Kidney (tissue), 14 donors: ENCODE data around the gene PIGO. TPM values are rescaled to one million over a fixed set of nuclear protein-coding genes. Genes with fewer than 3 reads are reported as not detected.
A peak's percentile ranks its signal among the peaks of the same experiment; 100 is the strongest.

Experiments
- DNase-seq, 5 donors: peaks; one replicate each; pipeline ENCODE4 v3.0.0-alpha.2; 2013 to 2020
- FAIRE-seq: peaks from 2 replicates; lab custom pipeline; 2012; peaks lifted over from hg19 to GRCh38; lab: Jason Lieb, UNC
- H3K27ac ChIP-seq, 2 donors: one replicate each; pipeline ENCODE4 v1.7.0; 2013; ENCODE audit warnings: low read depth in 2 of 2, low read length in 2 of 2, inconsistent platforms in 1 of 2
- H3K27me3 ChIP-seq: one replicate; pipeline ENCODE4 v1.7.1; 2013; ENCODE audit warnings: low read length, inconsistent platforms; ENCODE audit not compliant: control insufficient read depth, insufficient read depth
- H3K36me3 ChIP-seq, 3 donors: one replicate each; pipeline versions ENCODE4 v1.7.0 to v1.7.1; 2013; ENCODE audit warnings: low read length in 3 of 3, control low read depth in 1 of 3, inconsistent platforms in 1 of 3; ENCODE audit not compliant: insufficient read depth in 3 of 3, control insufficient read depth in 2 of 3
- H3K4me1 ChIP-seq, 3 donors: one replicate each; pipeline versions ENCODE4 v1.7.0 to v1.7.1; 2013; ENCODE audit warnings: low read length in 3 of 3, inconsistent platforms in 1 of 3, low read depth in 1 of 3; ENCODE audit not compliant: control insufficient read depth in 2 of 3, insufficient read depth in 2 of 3
- H3K4me3 ChIP-seq, 3 donors: one replicate each; pipeline versions ENCODE4 v1.7.0 to v1.8.1; 2013; ENCODE audit warnings: low read length in 3 of 3, control low read depth in 1 of 3, inconsistent platforms in 1 of 3
- H3K9ac ChIP-seq, 3 donors: one replicate each; pipeline versions ENCODE4 v1.7.0 to v1.7.1; 2013; ENCODE audit warnings: low read length in 3 of 3, control low read depth in 1 of 3, inconsistent platforms in 1 of 3
- H3K9me3 ChIP-seq, 3 donors: one replicate each; pipeline versions ENCODE4 v1.7.0 to v1.7.1; 2013; ENCODE audit warnings: low read length in 3 of 3, control low read depth in 1 of 3, inconsistent platforms in 1 of 3; ENCODE audit not compliant: control insufficient read depth in 2 of 3, insufficient read depth in 1 of 3
- CTCF ChIP-seq: IDR thresholded peaks from 3 replicates; pipeline ENCODE4 v1.5.1; 2012; ENCODE audit warnings: mild to moderate bottlenecking, moderate library complexity, borderline replicate concordance; ENCODE audit not compliant: insufficient read depth; ENCODE audit errors: extremely low read depth
- intact Hi-C: fragments of 100-400 bp; cut with DNase I; formaldehyde crosslinking; loops from one replicate; pipeline ENCODE4 v1.11.1; 2022
- polyA plus RNA-seq: library from polyadenylated mRNA; stranded (reverse); fragments of 350-450 nt; fragmentation: Illumina TruSeq; extraction: RNeasy Lipid Tissue Mini Kit (QIAGEN cat#74804); gene quantifications from one replicate; pipeline ENCODE4 v1.2.3, GENCODE V29; 2014; ENCODE audit warnings: low read depth, low replicate concordance; ENCODE audit not compliant: insufficient read depth
- total RNA-seq: library from RNA; stranded (reverse); fragmentation: NEBNext Ultra II Directional; extraction: Animal tissue kit (Norgen Biotek cat#: 25700); gene quantifications from one replicate; pipeline ENCODE4 v1.2.1, GENCODE V29; 2021
- donor health status: control.
- donor health status: control.
- donor health status: control.
- donor health status: control.
- donor health status: control.
- donor health status: DM: yes; HTN: yes; CAD: no.
- donor health status: Normal renal cell carcinoma (clear cell type).

The PIGO gene
- total and polyA plus RNA-seq, 2 donors from 2014 or later, result 28.1 to 34.9 TPM

- Histone ChIP-seq H3K9ac (peak within 1 kb of the TSS; percentile 71 to 78 (median 73)), H3K27ac (peak within 1 kb of the TSS; percentile 39 to 70), H3K27me3 (no peaks in the 10 kb centered on the region), H3K4me1 (peaks cover 0 to 12% (median 11%) of the 10 kb centered on the region in 3 donors), H3K4me3 (peak within 1 kb of the TSS; percentile 84 to 91 (median 88)), H3K36me3 (peaks cover 0 to 5% (median 0%) of the 10 kb centered on the region in 3 donors), H3K9me3 (no peaks in the 10 kb centered on the region)
- TF ChIP-seq CTCF, result peak; percentile 3
- intact Hi-C loops, result no loop called here
- FAIRE-seq, result no peak
- DNase-seq, result peak; percentile 92 to 97 (median 96)
Observed at GRCh38 chr9:35079426-35080341, 16.7 kb downstream of the PIGO start, which contains the start of gene FANCG. Gene FANCG (minus strand): TSS chr9:35079942. CDS start chr9:35079524, 418 bp downstream.

- no peaks in the 10 kb centered on the region for H3K27me3 ChIP-seq
- no peaks in the 10 kb centered on the region for H3K9me3 ChIP-seq
- no peak overlapping the region for H3K27ac ChIP-seq
- peak in 1 of 5 donors; percentile 4 for DNase-seq
- H3K9ac ChIP-seq, result peak overlapping the region; percentile 53 to 73 (median 71)
- FAIRE-seq, result no peak
- no peak for TF ChIP-seq CTCF
- peaks cover 0 to 5% (median 0%) of the 10 kb centered on the region in 3 donors for H3K36me3 ChIP-seq
- peak overlapping the region; percentile 84 to 91 (median 88) for H3K4me3 ChIP-seq
- peaks cover 0 to 12% (median 11%) of the 10 kb centered on the region in 3 donors for H3K4me1 ChIP-seq
- intact Hi-C loops, result no loop called here
Observed at GRCh38 chr9:35079041-35079425, 17.4 kb downstream of the PIGO start.

GRCh38 chr9:35078066-35078465 is 18.3 kb downstream of the PIGO start:
- H3K9me3 ChIP-seq, result no peaks in the 10 kb centered on the region
- no peak for TF ChIP-seq CTCF
- no peak overlapping the region for H3K27ac ChIP-seq
- DNase-seq (no peak), FAIRE-seq (no peak)
- H3K4me3 ChIP-seq, result no peak overlapping the region
- intact Hi-C loops, result no loop called here
- no peaks in the 10 kb centered on the region for H3K27me3 ChIP-seq
- H3K36me3 ChIP-seq, result peaks cover 0 to 5% (median 0%) of the 10 kb centered on the region in 3 donors
- peak overlapping the region in 1 of 3 donors; percentile 6 for H3K9ac ChIP-seq
- peaks cover 0 to 12% (median 11%) of the 10 kb centered on the region in 3 donors for H3K4me1 ChIP-seq
